Measurements from ENCODE around the gene SMYD3. TPM values are rescaled to one million over a fixed set of nuclear protein-coding genes. Genes with fewer than 3 reads are reported as not detected.

The SMYD3 gene
- total and polyA plus RNA-seq, 9 of the 15 experiments (the other 6 are each of a cell fraction or from before 2014, with no cell fraction given): 128 to 440 (median 197) TPM

GRCh38 chr1:246113555-246114095, 393.5 kb downstream of the SMYD3 start (continued):
- TF ChIP-seq ESRRA (IDR thresholded peaks at IDR 0.05; ENCODE audit: borderline replicate concordance, low read depth): peak; percentile 54; the same call in 1 of the 2 replicates
- TF ChIP-seq E2F4 (CRISPR knock-in tag; IDR thresholded peaks at IDR 0.05; ENCODE audit: low read depth): no peak
- no peak for TF ChIP-seq CGGBP1 (CRISPR knock-in tag; IDR thresholded peaks at IDR 0.05)
- TF ChIP-seq ESRRB (CRISPR knock-in tag; IDR thresholded peaks at IDR 0.05; ENCODE audit: borderline replicate concordance): no peak
- TF ChIP-seq, protein P1, sequence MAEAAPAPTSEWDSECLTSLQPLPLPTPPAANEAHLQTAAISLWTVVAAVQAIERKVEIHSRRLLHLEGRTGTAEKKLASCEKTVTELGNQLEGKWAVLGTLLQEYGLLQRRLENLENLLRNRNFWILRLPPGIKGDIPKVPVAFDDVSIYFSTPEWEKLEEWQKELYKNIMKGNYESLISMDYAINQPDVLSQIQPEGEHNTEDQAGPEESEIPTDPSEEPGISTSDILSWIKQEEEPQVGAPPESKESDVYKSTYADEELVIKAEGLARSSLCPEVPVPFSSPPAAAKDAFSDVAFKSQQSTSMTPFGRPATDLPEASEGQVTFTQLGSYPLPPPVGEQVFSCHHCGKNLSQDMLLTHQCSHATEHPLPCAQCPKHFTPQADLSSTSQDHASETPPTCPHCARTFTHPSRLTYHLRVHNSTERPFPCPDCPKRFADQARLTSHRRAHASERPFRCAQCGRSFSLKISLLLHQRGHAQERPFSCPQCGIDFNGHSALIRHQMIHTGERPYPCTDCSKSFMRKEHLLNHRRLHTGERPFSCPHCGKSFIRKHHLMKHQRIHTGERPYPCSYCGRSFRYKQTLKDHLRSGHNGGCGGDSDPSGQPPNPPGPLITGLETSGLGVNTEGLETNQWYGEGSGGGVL (CRISPR knock-in tag; IDR thresholded peaks at IDR 0.05): no peak
- TF ChIP-seq, protein P2, sequence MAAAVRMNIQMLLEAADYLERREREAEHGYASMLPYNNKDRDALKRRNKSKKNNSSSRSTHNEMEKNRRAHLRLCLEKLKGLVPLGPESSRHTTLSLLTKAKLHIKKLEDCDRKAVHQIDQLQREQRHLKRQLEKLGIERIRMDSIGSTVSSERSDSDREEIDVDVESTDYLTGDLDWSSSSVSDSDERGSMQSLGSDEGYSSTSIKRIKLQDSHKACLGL (CRISPR knock-in tag; IDR thresholded peaks at IDR 0.05; ENCODE audit: borderline replicate concordance, poor library complexity, severe bottlenecking): no peak
- TF ChIP-seq RUNX1 (IDR thresholded peaks at IDR 0.05; ENCODE audit: low read depth): no peak
- no peak for TF ChIP-seq ARHGAP35 (IDR thresholded peaks at IDR 0.05; ENCODE audit: partially characterized antibody)
- TF ChIP-seq POU5F1 (IDR thresholded peaks at IDR 0.05; ENCODE audit: borderline replicate concordance, low read depth, low read length, partially characterized antibody): no peak
- TF ChIP-seq ILK (tag; IDR thresholded peaks at IDR 0.05; ENCODE audit: borderline replicate concordance, low read depth): no peak
- TF ChIP-seq DNMT1 (IDR thresholded peaks at IDR 0.05): no peak
- no peak for TF ChIP-seq ZC3H11A (IDR thresholded peaks at IDR 0.05; ENCODE audit: low read depth, low read length)
- TF ChIP-seq, protein P3, sequence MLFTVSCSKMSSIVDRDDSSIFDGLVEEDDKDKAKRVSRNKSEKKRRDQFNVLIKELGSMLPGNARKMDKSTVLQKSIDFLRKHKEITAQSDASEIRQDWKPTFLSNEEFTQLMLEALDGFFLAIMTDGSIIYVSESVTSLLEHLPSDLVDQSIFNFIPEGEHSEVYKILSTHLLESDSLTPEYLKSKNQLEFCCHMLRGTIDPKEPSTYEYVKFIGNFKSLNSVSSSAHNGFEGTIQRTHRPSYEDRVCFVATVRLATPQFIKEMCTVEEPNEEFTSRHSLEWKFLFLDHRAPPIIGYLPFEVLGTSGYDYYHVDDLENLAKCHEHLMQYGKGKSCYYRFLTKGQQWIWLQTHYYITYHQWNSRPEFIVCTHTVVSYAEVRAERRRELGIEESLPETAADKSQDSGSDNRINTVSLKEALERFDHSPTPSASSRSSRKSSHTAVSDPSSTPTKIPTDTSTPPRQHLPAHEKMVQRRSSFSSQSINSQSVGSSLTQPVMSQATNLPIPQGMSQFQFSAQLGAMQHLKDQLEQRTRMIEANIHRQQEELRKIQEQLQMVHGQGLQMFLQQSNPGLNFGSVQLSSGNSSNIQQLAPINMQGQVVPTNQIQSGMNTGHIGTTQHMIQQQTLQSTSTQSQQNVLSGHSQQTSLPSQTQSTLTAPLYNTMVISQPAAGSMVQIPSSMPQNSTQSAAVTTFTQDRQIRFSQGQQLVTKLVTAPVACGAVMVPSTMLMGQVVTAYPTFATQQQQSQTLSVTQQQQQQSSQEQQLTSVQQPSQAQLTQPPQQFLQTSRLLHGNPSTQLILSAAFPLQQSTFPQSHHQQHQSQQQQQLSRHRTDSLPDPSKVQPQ (CRISPR knock-in tag; IDR thresholded peaks at IDR 0.05; ENCODE audit: borderline replicate concordance): no peak
- TF ChIP-seq, protein P4, sequence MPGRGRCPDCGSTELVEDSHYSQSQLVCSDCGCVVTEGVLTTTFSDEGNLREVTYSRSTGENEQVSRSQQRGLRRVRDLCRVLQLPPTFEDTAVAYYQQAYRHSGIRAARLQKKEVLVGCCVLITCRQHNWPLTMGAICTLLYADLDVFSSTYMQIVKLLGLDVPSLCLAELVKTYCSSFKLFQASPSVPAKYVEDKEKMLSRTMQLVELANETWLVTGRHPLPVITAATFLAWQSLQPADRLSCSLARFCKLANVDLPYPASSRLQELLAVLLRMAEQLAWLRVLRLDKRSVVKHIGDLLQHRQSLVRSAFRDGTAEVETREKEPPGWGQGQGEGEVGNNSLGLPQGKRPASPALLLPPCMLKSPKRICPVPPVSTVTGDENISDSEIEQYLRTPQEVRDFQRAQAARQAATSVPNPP (IDR thresholded peaks at IDR 0.05; ENCODE audit: borderline replicate concordance, insufficient read depth, insufficient read length): no peak
- TF ChIP-seq MCM7 (IDR thresholded peaks at IDR 0.05): no peak
- TF ChIP-seq RFX1 (IDR thresholded peaks at IDR 0.05): no peak
- TF ChIP-seq, protein P5, sequence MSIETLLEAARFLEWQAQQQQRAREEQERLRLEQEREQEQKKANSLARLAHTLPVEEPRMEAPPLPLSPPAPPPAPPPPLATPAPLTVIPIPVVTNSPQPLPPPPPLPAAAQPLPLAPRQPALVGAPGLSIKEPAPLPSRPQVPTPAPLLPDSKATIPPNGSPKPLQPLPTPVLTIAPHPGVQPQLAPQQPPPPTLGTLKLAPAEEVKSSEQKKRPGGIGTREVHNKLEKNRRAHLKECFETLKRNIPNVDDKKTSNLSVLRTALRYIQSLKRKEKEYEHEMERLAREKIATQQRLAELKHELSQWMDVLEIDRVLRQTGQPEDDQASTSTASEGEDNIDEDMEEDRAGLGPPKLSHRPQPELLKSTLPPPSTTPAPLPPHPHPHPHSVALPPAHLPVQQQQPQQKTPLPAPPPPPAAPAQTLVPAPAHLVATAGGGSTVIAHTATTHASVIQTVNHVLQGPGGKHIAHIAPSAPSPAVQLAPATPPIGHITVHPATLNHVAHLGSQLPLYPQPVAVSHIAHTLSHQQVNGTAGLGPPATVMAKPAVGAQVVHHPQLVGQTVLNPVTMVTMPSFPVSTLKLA (conservative IDR thresholded peaks at IDR 0.05): peak in 1 of 2 experiments; percentile 63; a peak in 2 of 4 replicates
- no peak for TF ChIP-seq SNRNP70 (optimal IDR thresholded peaks at IDR 0.05; ENCODE audit: low read depth, low read length)

All from K562 (cell line).